A549 treated with dexamethasone at 1 μM for 4 hours (cell line): ENCODE measurements around the gene FGA. TPM values are rescaled to one million over a fixed set of nuclear protein-coding genes. Genes with fewer than 3 reads are reported as not detected.

ENCODE experiments used
- total RNA-seq: library from RNA; stranded (reverse); fragments of 200-300 nt; extraction: Qiagen RNA extraction; gene quantifications from 5 replicates; pipeline ENCODE4 v1.2.3, GENCODE V29; 2022

FGA gene
- total RNA-seq = 20.0 to 25.7 TPM (median 20.2 TPM) in 5 replicates

DNA sequence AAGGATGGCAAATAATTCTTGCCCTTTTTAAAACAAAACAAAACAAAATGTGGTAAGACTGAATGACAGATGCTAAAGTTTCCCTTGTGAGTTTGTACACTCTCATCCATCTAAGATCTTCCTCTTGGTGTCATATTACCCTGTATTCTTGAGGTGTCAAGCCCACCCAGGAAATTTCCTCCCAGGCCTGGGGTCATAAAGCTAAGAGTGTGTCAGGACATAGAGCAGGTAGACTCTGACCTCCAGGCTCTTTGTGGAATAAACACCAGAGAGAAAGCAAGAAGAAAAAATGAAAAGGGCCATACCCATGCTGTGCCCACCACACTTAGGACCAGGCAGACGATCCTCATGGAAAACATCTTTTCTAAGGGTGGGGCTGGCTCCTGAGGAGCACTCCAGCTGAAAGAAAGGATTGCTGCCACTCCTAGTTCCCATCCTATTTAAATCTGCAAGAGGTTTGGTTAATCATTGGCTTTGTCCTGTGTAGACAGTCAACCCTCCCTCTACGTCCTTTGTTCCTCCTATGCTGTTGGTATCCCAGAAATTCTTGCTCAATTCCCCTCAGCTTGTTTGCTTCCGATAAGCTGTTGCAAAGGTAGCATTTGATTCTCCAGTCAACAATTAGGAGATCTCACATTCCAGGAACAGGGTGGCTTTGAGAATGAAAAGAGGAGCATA is at the start of gene FGA:
TSS of gene FGA (minus strand) at position 414 of the 678 bp plus-strand sequence. CDS start at position 359, 55 bp downstream.

DNA sequence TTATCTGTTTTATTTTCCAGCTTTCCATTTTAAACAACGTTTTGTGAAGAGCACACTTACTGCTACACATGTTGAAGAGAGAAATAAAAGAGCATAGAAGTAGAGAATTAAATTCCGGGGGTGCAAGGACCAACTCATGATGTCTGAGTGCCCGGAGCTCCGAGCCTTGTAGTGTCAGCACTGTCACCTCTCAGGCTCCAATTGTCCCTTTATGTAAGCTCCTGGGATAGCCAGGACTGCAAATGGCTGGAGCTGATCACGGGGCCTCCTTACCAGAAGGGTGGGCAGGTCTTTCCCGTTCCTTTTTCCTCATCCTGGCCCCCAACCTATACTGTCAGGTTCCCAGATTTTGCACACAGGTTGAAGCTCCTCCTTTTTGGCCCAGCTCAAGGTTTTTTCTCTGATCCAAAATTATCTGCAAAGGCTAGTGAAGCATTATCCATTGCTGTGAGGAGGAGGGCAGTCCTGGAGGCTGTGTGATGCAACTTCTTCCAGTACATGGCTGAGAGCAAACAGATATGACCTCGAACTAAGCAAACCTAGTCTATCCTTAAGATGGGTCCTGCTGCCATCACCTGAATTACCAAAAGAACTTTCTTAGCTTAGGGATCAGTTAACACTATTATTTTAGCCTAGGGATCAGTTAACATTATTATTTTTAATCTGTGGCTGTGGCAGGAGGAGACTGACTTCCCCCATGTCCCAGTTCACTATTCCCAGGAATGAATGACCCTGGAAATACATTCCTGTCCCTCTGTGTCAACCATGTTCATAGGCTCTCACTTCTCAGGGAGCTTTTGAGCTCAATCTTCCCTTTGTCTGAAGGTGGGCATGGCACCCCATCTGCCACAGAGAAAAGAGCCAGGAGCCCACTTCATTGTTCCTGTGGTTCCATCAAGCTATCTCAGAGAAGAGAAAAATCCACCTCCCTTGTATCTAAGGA is 22.2 kb upstream of the FGA start, which contains the start of gene FGG:
TSS of gene FGG (minus strand) at position 185 of the 943 bp plus-strand sequence. CDS start at position 138, 47 bp downstream.

DNA sequence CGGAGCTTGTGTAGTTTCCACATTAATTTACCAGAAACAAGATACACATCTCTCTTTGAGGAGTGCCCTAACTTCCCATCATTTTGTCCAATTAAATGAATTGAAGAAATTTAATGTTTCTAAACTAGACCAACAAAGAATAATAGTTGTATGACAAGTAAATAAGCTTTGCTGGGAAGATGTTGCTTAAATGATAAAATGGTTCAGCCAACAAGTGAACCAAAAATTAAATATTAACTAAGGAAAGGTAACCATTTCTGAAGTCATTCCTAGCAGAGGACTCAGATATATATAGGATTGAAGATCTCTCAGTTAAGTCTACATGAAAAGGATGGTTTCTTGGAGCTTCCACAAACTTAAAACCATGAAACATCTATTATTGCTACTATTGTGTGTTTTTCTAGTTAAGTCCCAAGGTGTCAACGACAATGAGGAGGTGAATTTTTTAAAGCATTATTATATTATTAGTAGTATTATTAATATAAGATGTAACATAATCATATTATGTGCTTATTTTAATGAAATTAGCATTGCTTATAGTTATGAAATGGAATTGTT is 27.8 kb downstream of the FGA start, which contains the start of gene FGB:
TSS of gene FGB (plus strand) at position 315 of the 558 bp plus-strand sequence. CDS start at position 323, 8 bp downstream.

DNA sequence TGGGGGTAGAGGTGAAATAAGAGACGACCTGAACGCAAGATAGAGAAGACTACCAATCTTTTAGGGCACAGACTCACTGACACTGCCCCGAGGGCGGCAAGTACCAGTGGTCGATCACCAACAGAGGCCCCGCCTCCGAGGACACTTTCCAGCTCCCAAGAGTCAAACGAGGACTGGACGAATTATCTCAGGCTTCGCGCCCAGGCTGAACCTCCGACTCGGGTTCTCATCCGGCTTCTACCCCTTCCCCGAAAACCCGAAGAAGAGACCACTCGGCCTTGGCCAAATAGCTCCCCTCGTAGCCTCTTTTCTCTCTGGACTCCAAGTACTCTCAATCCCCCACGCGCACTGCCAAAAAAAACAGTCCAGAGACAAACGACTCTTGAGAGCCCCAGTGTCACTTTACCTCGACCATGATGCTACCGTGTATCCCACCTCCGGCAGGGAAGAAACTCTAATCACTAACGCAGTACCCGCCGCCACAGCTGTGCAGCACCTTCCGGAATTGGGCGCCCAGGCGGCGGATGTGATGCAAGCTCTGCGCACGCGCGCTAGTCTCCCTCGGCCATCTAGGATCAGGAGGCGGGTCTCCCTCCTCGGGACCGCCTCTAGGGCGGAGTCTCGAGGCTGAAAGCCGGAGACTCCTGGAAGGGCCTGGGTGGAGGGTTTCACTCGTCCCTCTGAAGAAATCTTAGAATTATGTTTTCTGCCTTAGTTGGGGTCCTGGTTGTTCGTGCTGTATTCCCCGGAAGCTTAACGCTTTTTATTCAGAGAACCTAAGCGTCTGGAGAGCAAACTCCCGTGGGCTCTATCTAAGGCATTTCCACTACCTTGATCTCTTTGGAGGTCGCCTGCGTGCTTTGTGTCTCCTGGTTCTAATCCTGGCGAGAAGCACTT is 40.4 kb downstream of the FGA start, which contains the start of gene PLRG1:
TSS of gene PLRG1 (minus strand) at position 507 of the 897 bp plus-strand sequence. CDS start at position 415, 92 bp downstream.

Other genes with a start within 250 kb of the FGA start
- gene DCHS2, start 98.9 kb downstream of the FGA start, total RNA-seq = 0.01 TPM in 1 of 5 replicates, not detected in the others
- 48.8 to 59.9 TPM (median 55.0 TPM) in 5 replicates for gene PLRG1, start 40.3 kb downstream of the FGA start, total RNA-seq
- 17.5 to 27.3 TPM (median 22.1 TPM) in 5 replicates for gene FGB, start 27.7 kb downstream of the FGA start, total RNA-seq
- gene FGG, start 21.9 kb upstream of the FGA start, total RNA-seq = 5.0 to 8.7 TPM (median 5.7 TPM) in 5 replicates
- 0.07 to 0.11 TPM (median 0.08 TPM) in 3 of 5 replicates, not detected in the others for gene LRAT, start 153.3 kb upstream of the FGA start, total RNA-seq
- not detected in 5 replicates for gene RBM46, start 190.5 kb upstream of the FGA start, total RNA-seq